AG08395 (cell line): ENCODE results near the gene EID2.

Experiments used
- DNase-seq: peaks from one replicate; pipeline ENCODE4 v3.0.0; 2012; ENCODE audit warnings: mixed read lengths, low spot score

Gene EID2, protein sequence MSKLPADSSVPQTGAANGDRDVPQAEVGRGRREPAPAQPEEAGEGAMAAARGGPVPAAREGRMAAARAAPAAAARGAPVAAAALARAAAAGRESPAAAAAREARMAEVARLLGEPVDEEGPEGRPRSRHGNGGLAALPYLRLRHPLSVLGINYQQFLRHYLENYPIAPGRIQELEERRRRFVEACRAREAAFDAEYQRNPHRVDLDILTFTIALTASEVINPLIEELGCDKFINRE

DNA sequence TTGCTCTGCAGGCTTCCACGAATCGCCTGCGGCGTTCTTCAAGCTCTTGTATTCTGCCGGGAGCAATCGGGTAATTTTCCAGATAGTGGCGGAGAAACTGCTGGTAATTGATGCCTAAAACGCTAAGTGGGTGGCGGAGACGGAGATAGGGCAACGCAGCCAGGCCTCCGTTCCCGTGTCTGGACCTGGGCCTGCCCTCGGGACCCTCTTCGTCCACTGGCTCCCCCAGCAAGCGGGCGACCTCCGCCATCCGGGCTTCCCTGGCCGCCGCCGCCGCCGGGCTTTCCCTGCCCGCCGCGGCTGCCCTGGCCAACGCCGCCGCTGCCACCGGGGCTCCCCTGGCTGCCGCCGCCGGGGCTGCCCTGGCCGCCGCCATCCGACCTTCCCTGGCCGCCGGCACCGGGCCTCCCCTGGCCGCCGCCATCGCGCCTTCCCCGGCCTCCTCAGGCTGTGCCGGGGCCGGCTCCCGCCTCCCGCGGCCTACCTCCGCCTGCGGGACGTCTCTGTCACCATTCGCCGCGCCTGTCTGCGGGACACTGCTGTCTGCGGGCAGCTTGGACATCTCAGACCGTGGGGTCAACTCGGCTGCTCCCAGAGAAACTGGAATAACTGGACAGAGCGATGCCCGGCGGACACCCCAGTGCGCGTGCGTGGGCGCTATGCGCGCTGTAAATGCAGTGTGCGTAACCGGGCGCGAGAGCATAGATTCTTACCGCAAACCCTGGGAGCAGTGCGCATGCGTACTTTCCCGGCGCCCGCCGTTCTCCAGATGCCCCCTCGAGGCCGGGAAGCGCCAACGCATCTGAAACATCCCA is at the start of gene EID2:
Gene EID2, minus strand, starts transcription at position 644 of the 815 bp plus-strand sequence. Its CDS starts 82 bp downstream, at position 562.
- peak; percentile 99 for DNase-seq

DNA sequence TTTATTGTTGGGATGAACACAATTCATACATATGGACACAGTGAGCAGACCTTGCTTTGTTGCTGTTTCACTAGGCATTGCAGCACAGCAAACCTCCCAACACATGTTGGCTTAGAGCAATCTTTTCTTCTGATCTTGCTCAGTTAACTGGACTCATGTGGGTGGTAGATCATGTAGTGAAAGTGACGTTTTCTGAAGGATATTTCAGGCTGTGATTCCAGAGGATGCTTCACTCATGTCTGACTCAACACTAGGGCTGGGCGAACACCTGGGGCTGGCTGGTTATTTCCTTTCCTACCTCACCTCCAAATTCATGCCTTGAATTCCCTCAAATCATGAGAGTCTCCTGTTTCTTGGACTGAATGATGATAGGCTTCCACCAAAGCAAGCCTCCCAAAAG is 48.1 kb upstream of the EID2 start:
- DNase-seq: no peak

DNA sequence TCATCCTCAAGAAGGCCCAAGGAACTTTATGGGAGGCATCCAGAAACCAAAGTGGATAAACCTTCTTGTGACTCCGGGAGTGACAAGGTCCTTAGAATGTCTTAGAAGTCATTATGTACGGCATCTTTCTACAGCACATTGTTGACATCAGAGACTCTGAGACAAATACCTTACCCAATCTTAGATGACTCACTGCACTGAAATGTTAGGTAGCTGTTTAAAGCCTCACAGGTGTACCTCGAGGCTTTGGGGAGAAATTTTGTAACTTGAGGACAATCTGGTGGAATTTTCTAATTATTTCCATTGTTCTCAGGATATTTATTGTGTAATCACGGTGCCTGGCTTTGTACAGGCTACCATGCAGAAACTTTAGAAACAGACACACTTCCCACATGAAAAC is 47.5 kb upstream of the EID2 start:
- DNase-seq: no peak

DNA sequence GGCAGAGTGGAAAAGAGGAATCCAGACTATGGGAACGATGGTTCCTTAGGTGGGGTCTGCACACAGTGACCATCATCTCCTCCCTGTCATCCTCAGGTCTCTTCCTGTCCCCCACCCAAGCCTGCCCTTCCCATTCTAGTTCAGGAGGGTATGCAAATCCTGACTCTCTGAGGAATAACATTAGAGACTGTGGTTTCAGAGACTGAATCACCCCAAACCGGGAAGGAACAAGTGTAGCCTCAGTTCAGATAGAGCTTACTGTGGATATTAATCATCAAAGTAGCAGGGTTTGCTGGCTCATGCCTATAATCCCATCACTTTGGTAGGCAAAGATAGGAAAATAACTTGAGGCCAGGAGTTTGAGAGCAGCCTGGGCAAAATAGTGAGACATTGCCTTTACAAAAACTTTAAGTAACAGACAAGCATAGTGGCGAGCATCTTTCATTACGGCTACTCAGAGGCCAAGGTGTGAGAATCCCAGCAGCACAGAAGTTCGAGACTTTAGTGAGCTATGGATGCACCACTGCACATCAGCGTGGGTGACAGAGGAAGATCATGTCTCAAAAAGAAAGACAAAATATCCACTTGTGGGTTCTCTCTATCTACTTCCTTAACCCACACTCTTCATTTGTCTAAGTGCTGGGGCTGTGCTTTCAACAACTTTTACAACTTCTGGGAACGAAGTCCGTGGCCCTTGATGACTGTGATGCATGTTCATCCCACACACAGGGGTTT is 43.1 kb upstream of the EID2 start:
- DNase-seq: no peak

DNA sequence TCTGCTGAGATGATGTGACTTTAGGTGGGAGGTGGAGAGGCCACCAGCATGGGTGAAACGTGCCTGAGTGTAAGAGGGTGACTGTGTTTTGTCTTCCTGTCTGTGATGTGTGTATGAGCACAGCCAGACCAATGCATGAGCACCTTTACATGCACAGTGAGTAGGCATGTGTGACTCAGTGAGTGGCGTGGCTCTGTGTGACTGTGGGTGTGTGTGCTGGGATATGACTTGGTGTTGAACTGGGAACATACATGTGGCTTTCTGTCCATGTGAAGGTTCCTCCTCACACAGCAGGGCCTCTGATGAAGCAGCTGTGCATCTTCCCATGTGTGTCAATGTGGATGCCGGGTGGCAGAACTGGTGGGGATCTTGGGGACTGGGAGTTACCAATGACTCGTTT is 42.5 kb upstream of the EID2 start:
- no peak for DNase-seq

DNA sequence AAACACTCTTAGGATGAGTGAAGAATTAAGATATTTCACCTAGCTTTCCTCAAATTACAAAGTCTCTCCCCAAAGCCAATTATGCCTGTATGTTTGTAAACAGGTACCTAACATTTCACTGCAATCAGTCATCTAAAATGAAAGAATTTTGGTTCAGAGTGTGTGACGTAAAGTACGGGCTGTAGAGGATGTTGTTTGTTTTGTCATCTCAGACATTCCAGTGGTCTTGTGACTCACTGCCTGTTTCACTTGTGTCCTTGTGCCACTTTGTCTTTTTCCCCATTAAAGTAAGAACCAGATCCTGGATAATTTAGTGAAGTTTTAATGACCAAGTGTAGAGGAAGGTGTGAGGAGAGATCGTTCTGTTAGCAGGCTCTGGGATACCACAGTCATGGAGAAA is 28.6 kb upstream of the EID2 start:
- DNase-seq: peak; percentile 11

DNA sequence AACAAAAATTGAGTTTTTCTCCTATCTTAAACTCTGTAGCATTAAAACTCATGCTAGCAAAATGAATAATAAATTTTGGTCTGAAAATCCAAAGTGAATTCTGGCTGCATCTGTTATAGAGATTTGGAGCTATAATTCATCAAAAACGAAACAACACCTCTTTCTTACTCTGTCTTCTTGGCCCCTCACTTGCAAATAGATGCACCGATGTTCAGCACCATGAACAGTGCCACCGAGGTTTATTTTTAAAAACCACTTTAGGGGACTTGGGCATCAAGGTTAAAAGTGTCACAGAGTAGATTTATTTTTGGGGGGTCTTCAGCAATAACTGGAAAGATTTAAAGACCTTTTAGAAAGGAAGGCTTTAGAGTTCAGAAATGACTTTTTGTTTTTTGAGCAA is 26.1 kb upstream of the EID2 start:
- DNase-seq: no peak

DNA sequence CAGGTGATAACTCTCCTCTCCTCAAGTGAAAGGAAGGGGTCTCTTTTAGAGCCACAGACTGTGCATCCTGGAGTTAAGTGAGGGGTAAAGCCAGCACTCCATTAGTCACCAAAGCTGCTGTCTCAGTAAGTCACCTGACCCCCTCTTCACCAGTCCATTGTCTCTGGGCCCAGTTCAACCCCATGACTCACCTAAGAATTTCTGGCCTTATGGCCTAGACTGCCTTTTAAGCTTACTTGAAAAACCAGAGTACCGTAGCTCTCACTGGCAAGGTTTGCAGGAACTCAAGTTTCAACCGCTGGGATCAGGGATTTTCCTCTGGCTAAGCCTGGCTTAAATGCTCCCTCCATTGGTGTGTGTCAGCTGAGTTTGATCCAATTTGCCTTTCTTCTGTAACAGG is 23.4 kb upstream of the EID2 start:
- no peak for DNase-seq

DNA sequence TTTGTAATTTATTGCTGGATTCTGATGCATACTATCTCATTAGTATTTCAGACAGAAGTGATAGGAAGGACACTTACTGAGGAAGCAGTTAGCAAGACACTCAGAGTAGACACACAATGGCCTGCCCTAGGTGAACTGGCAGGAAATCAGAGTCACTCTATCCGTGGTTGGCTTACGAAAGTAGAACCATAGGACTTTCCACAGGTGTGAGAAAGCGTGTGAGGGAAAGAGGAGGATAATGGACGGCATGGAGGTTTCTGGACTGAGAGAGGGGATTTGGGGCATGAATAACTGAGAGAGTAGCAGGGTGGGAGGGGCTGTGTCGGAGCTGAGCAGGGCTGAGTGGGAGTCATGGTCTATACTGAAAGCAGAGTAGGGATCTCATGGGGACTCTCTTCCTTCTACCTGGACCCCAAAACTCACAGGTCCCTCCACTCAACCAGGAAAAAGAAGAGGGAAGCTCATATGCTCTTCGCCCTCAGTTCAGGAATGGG is 18.7 kb upstream of the EID2 start:
- no peak for DNase-seq

DNA sequence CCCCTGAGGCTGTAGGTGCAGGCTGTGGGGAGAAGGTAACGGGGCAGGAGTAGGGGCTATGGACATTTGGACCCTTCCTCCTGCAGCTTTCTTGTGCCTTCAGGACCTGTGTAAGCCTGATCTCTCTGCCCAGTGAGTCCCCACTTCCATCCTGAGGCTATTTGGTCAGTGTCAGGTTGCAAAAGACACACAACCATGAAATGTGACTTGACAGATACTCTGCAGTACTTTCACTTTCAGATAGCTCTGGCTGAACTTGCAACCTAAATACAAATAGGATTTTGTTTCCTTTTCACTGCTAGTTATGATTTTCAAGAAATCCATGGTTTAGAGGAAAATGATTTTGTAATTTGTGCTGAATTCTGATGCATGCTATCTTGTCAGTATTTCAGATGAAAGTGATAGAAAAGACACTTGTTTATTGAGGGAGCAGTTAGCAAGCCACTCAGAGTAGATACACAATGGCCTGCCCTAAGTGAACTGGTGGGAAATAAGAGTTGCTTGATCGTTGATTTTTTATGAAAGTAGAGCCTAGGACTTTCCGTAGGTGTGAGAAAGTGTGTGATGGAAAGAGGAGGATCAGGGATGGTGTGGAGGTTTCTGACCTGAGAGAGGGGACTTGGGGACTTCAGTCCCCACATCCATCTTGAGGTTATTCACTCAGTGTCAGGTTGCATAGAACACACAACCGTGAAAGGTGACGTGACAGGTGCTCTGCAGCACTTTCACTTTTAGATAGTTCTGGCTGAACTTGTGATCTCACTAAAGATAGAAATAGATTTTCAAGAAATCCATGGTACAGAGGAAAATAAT is 18.1 kb upstream of the EID2 start:
- no peak for DNase-seq

DNA sequence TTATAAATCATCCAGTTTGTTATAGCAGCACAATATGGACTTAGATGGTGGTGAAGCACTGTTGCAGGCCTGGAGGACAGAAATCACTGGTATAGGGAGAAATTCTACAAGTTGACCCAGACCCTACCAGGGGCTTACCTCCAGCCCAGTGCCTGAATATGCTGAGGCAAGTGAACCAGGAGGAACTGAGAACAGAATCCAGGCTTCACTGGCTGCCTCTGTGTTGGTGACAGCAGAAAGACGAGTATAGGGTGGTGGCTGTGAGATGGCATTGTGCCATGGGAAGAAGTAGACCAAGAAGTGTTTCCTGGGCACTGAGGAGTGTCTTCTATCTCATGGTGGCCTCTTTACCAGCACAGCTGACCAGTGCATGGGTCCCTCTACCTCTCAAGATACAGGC is 15.9 kb upstream of the EID2 start:
- DNase-seq: no peak

DNA sequence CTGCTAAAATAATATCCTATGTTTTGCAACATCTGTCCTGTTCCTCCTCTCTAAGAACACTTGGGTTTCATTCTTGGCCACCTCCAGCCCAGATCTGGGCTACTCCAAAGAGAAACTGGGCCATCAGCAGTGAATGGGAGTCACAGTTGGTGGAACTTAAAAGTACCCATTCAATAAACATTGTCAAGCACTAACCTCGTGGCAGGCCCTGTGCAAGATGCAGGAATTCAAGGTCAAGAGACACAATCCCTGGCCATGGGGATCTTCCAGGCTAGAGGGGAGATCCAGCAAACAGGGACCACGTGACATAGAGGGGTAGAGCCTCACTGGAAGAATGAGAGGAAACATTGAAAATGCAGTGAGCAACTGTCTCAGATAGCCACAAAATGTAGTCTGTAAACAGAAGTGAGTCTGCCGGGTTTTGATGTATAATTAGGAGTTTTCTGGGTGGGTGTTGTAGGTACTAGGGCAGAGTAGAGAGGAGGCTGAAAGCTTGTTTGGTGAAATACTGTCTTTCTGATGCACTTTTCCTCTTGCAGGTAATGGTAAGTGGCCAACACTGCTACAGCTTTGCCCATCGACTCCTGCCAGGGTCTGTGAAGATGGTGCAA is 14.8 kb upstream of the EID2 start:
- DNase-seq: no peak

DNA sequence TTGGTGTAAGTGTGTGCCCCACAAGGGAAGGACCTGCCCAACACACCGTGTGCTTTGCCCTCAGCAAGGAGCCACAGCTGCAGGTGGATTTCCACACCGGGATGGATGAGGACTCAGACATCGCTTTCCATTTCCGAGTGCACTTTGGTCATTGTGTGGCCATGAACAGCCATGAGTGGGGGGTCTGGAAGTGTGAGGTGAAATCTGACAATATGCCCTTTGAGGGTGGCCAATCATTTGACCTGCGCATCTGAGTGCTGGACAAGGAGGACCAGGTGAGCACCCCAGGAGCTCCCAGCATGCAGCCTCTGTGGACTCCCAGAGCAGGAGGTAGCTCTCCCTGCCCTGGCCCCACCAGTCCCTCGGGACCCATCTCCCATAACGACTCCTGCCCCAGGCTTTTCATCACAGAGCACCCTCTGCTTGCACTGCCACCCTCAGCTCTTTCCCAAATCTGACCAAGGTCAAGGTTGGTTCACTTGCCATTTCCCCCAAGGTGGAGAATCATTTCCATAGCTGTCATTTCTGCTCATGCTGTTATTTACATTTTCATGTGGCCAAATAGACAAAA is 13.2 kb upstream of the EID2 start:
- no peak for DNase-seq

DNA sequence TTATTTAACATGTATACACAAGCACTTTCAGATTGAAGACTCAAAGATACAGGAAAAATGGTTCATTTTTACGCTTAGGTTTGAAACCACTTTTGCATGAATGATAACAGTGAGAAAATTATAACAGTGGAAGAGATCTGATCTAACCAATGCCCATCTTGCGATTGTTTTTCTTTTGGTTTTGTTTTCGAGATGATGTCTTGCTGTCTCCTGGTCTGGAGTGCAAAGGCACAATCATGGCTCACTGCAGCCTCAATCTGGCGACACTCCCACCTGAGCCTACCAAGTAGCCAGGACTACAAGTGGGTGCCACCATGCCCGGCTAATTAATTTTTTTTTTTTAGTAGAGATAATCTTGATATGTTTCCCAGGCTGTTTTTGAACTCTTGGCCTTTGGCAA is 10.2 kb upstream of the EID2 start:
- DNase-seq: no peak

DNA sequence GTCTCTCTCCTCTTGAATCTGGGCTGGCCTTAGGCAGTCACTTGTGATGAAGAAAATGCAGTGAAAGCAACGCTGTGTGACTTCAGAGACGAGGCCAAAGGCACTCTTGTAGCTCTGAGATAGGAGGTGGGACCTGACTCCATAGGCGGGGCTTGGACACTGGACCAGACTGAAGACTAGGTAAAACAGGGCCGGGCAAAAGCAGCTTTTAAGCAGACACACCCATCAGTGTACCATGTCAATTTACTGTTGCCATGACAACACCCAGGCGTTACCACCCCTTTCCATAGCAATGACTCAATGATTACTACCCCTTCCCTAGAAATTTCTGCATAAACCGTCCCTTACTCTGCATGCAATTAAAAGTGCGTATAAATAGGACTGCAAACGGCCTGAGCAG is 6.6 kb upstream of the EID2 start:
- no peak for DNase-seq

DNA sequence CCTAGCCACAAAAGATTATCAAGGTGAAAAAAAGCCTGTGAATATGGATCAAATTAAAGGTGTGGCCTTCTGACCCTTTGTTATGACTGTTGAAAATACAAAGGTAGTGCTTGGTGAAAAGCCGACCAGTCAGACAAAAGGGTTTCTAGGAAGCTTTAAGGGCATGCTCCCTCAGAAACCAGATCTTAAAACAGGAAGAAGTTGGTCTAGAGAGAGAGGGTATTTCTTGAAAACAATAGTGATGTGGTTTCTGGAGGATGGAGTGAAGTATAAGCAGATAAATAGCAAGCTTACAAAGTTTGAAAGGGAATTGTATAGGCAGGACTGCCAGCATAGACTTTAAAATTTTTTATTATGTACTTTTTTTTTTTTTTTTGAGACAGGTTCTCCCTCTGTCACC is 5.0 kb upstream of the EID2 start:
- no peak for DNase-seq

DNA sequence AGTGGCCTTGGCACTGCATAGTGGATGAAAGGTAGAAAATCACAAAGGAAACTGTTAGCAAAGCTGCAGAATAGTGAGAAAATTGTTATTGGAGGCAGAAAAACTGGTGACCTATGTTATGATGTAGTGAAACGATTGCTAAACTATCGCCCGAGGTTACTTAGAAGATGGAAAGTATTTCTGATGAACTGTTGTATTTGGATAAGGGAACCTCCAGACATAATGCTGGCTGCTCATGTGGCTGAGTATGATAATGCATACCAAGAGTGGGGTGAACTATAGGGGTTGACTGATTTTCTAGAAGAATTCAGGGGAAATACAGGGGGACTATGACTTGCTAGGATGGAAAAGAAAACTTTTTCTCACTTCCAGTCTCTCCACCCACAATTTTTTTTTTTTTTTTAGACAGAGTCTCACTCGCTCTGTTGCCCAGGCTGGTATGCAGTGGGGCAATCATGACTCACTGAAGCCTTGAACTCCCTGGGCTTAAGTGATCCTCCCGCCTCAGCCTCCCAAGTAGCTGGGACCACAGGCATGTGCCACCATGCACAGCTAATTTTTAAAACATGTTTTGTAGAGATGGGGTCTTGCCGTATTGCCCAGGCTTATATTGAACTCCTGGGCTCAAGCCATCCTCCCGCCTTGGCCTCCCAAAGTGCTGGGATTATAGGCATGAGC is 4.4 kb upstream of the EID2 start:
- DNase-seq: no peak

DNA sequence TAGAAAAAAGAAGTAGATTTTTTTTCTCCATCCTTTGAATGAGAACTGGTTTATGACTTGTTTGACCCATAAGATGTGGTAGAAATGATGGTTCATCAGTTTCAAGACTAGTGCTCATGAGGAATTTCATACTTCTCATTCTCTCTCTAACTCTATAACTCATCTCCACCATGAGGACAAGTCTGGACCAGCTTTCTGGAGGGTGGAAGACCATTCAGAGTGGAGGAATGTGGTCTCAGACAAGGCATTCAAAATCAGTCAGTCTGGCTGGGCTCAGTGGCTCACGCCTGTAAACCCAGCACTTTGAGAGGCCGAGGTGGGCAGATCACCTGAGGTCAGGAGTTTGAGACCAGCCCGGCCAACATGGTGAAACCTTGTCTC is 3.5 kb upstream of the EID2 start:
- no peak for DNase-seq

DNA sequence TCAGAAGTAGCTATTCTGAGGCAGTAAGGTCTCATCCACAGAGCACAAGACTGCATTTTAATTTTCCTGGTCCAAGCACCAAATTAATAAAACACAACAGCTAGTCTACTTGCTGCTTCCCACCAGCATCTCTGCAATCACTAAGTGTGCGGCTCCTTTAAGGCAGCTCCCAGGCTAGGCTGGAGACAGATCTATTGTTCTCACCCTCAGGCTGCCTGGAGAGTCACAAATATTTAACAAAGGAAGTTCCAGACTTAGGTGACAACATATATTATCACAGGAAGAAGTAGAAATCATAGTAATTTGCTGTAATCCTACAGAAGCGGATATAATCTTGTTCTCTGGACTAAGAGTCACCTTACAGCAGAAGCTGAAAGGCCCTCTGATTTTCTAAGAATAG is 2.2 kb upstream of the EID2 start:
- no peak for DNase-seq

DNA sequence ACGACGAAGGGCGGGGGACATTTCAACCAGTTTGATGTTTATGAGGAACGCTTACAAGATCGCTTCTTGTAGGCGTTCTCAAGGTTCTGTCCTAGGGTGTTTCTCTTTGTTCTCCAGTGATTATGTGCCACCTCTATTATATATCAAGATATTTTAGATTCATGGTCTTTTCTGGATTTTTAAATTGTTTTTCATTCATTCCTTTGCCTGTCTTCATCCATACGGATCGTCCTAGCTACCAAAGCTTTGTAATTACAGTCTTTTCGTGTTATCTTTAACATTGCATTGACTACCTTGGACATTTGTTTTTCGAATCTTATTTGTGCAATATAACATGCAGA is 342 bp upstream of the EID2 start:
- DNase-seq: no peak

DNA sequence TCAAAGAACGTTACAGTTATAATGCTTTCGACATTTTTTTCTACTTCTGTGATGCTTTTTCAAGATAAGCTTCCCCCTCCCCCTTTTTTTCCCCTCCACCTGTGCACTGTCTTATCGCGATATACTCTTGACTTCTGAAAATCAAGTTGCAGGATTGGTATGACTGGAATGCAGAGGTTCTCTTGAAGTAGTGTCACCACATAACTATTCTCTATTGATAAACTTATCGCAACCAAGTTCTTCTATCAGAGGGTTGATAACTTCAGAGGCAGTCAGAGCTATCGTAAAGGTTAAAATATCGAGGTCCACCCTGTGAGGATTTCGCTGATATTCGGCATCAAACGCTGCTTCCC is 820 bp downstream of the EID2 start:
- DNase-seq: no peak
